Lower leg skin (tissue), 3 donors: Measurements from ENCODE around the gene FBXO41.

Source experiments
- CTCF ChIP-seq, 3 donors: fragments of 450-650 bp; IDR thresholded peaks; one replicate each; pipeline ENCODE4 v1.5.1; 2016; ENCODE audit warnings: antibody characterized with exemption in 3 of 3, mild to moderate bottlenecking in 3 of 3, moderate library complexity in 2 of 3
- POLR2A ChIP-seq, 2 donors: fragments of 450-650 bp; IDR thresholded peaks; one replicate each; pipeline ENCODE4 v1.6.1; 2016 to 2017; ENCODE audit warnings: antibody characterized with exemption in 2 of 2, mild to moderate bottlenecking in 1 of 2, moderate library complexity in 1 of 2

GRCh38 chr2:73208258-73208657 is 76.0 kb downstream of the FBXO41 start:
- TF ChIP-seq CTCF (IDR thresholded peaks at IDR 0.05) (no peak), POLR2A (IDR thresholded peaks at IDR 0.05) (no peak)
